PC-9 (cell line): ENCODE results near the gene SLC8A1. TPM values are rescaled to one million over a fixed set of nuclear protein-coding genes. Genes with fewer than 3 reads are reported as not detected.
A peak's percentile ranks its signal among the peaks of the same experiment; 100 is the strongest.

Experiments
- BruUV-seq: library from RNA; stranded (reverse); fragments of 400-500 nt; replicated peaks from 2 replicates; lab custom pipeline; 2021; lab: Mats Ljungman, UMichigan
- CTCF ChIA-PET: fragments of 300-600 bp; sonication (Branson Sonifier 250); formaldehyde crosslinking; loops from one replicate; lab custom pipeline; 2022; ENCODE audit warnings: antibody characterized with exemption; lab: Charles Lee
- POLR2A ChIA-PET: fragments of 300-600 bp; sonication (Branson Sonifier 250); formaldehyde crosslinking; loops from one replicate; lab custom pipeline; 2022; ENCODE audit warnings: antibody characterized with exemption; ENCODE audit not compliant: unreplicated experiment; lab: Charles Lee
- DNase-seq, 2 experiments: peaks; one replicate each; pipeline versions ENCODE4 v3.0.0 to v3.0.0-alpha.2; 2015 to 2022; ENCODE audit warnings: mixed read lengths in 1 of 2
- H2AFZ ChIP-seq: fragments of 200-600 bp; sonication (generic); 2 replicates; pipeline ENCODE4 v1.8.1; 2017; ENCODE audit warnings: antibody characterized with exemption
- H3F3A ChIP-seq: fragments of 200-600 bp; sonication (generic); 2 replicates; pipeline ENCODE4 v1.8.1; 2017; ENCODE audit warnings: antibody characterized with exemption, mild to moderate bottlenecking, low read depth; ENCODE audit not compliant: insufficient read depth
- H3K27ac ChIP-seq: fragments of 200-600 bp; sonication (generic); 2 replicates; pipeline ENCODE4 v1.6.1; 2016; ENCODE audit warnings: mixed run types
- H3K27me3 ChIP-seq: fragments of 200-600 bp; sonication (generic); 2 replicates; pipeline ENCODE4 v1.6.1; 2016; ENCODE audit warnings: low read depth, mixed run types; ENCODE audit not compliant: insufficient read depth
- H3K36me3 ChIP-seq: fragments of 200-600 bp; sonication (generic); 2 replicates; pipeline ENCODE4 v1.6.1; 2016; ENCODE audit warnings: low read depth, mixed run types
- H3K4me1 ChIP-seq: fragments of 200-600 bp; sonication (generic); replicated peaks from 2 replicates; pipeline ENCODE4 v1.6.1; 2016; ENCODE audit warnings: mixed run types; ENCODE audit not compliant: insufficient read depth
- H3K4me2 ChIP-seq: fragments of 200-600 bp; sonication (generic); 2 replicates; pipeline ENCODE4 v1.6.1; 2017; ENCODE audit warnings: mixed run types
- H3K4me3 ChIP-seq: fragments of 200-600 bp; sonication (generic); 2 replicates; pipeline ENCODE4 v1.6.1; 2016; ENCODE audit warnings: mixed run types
- H3K79me2 ChIP-seq: fragments of 200-600 bp; sonication (generic); 2 replicates; pipeline ENCODE4 v1.6.1; 2017; ENCODE audit warnings: low read depth, mixed run types
- H3K9me2 ChIP-seq: fragments of 200-600 bp; sonication (generic); 2 replicates; pipeline ENCODE4 v1.8.1; 2017; ENCODE audit warnings: mild to moderate bottlenecking; ENCODE audit not compliant: insufficient read depth
- H3K9me3 ChIP-seq: fragments of 200-600 bp; sonication (generic); 2 replicates; pipeline ENCODE4 v1.8.1; 2016; ENCODE audit warnings: low read depth; ENCODE audit not compliant: insufficient read depth
- H4K20me1 ChIP-seq: fragments of 200-600 bp; sonication (generic); 2 replicates; pipeline ENCODE4 v1.8.1; 2017; ENCODE audit not compliant: insufficient read depth
- CTCF ChIP-seq: fragments of 200-600 bp; sonication (generic); conservative IDR thresholded peaks from 2 replicates; pipeline ENCODE4 v1.6.1; 2017; ENCODE audit warnings: mixed run types, antibody characterized with exemption, mild to moderate bottlenecking, moderate library complexity
- EZH2 ChIP-seq: fragments of 200-600 bp; sonication (generic); IDR thresholded peaks from 2 replicates; pipeline ENCODE4 v1.8.0; 2017; ENCODE audit warnings: antibody characterized with exemption, low read depth
- intact Hi-C: fragments of 100-400 bp; cut with micrococcal nuclease; formaldehyde crosslinking; loops from one replicate; pipeline ENCODE4 v1.10.0; 2022; ENCODE audit not compliant: unreplicated experiment
- total RNA-seq: library from RNA; stranded (reverse); gene quantifications from 2 replicates; pipeline ENCODE4 v1.2.3, GENCODE V29; 2021

The SLC8A1 gene
- total RNA-seq, 1 experiment from 2014 or later: 13.5 TPM

- Histone ChIP-seq H3K4me2 (no peak overlapping the region), H3F3A (no peaks in the 10 kb centered on the region), H3K27me3 (no peaks in the 10 kb centered on the region), H3K79me2 (no peaks in the 10 kb centered on the region), H3K4me1 (peaks cover 12% of the 10 kb centered on the region), H3K27ac (no peak overlapping the region), H3K36me3 (no peaks in the 10 kb centered on the region), H3K4me3 (no peak overlapping the region), H3K9me2 (no peaks in the 10 kb centered on the region), H3K9me3 (no peaks in the 10 kb centered on the region), H4K20me1 (no peaks in the 10 kb centered on the region), H2AFZ (no peak overlapping the region)
- no peak for DNase-seq
- ChIA-PET POLR2A (no interaction called here), CTCF (interaction anchor here (0.5 kb wide), 1 partner anchor 24 kb away, joined by 3 read pairs; no protein-coding TSS in a partner anchor)
- BruUV-seq: no TSS peak
- TF ChIP-seq CTCF (no peak), EZH2 (no peak)
- intact Hi-C loops: loop anchor here (5.0 kb wide), 1 partner anchor 108 kb away; no protein-coding TSS in a partner anchor
These were observed 122.2 kb downstream of the SLC8A1 start for GRCh38 chr2:40329739-40330030.

- no peaks in the 10 kb centered on the region for H3K27me3 ChIP-seq
- intact Hi-C loops: no loop called here
- TF ChIP-seq EZH2 (no peak), CTCF (no peak)
These were observed 126.8 kb downstream of the SLC8A1 start for GRCh38 chr2:40325116-40325515.

GRCh38 chr2:40324656-40325055 is 127.2 kb downstream of the SLC8A1 start:
- no peaks in the 10 kb centered on the region for H3K9me2 ChIP-seq
- H3K4me3 ChIP-seq: no peak overlapping the region
- ChIA-PET POLR2A (no interaction called here), CTCF (no interaction called here)
- no peaks in the 10 kb centered on the region for H3K27me3 ChIP-seq
- H3K36me3 ChIP-seq: no peaks in the 10 kb centered on the region
- H3F3A ChIP-seq: no peaks in the 10 kb centered on the region
- H3K4me1 ChIP-seq: no peaks in the 10 kb centered on the region
- H3K9me3 ChIP-seq: no peaks in the 10 kb centered on the region
- H3K4me2 ChIP-seq: no peak overlapping the region
- TF ChIP-seq EZH2 (no peak), CTCF (no peak)
- intact Hi-C loops: no loop called here
- H2AFZ ChIP-seq: peak overlapping the region; percentile 50; the same call in 1 of the 2 replicates
- H3K27ac ChIP-seq: no peak overlapping the region
- H4K20me1 ChIP-seq: no peaks in the 10 kb centered on the region
- H3K79me2 ChIP-seq: no peaks in the 10 kb centered on the region
- DNase-seq: no peak
- BruUV-seq: no TSS peak

More at GRCh38 chr2:40325116-40325515, 126.8 kb downstream of the SLC8A1 start:
- no peaks in the 10 kb centered on the region for H3K9me3 ChIP-seq
- no peaks in the 10 kb centered on the region for H3F3A ChIP-seq
- POLR2A ChIA-PET: no interaction called here
- no TSS peak for BruUV-seq
- CTCF ChIA-PET: interaction anchor here (0.8 kb wide), 1 partner anchor 11 kb away, joined by 6 read pairs; no protein-coding TSS in a partner anchor
- H3K4me3 ChIP-seq: no peak overlapping the region
- no peaks in the 10 kb centered on the region for H4K20me1 ChIP-seq
- no peak overlapping the region for H3K4me2 ChIP-seq
- H2AFZ ChIP-seq: no peak overlapping the region
- no peaks in the 10 kb centered on the region for H3K36me3 ChIP-seq
- H3K27ac ChIP-seq: no peak overlapping the region
- DNase-seq: no peak
- no peaks in the 10 kb centered on the region for H3K4me1 ChIP-seq
- no peaks in the 10 kb centered on the region for H3K79me2 ChIP-seq
- no peaks in the 10 kb centered on the region for H3K9me2 ChIP-seq
